GM13976 (cell line): ENCODE data around the gene FOXN3.
"Not testable (repeated sequence)": the region's sequence is repeated elsewhere in the genome, so short reads cannot be mapped to it uniquely, and the experiment has no call there.

ENCODE experiments used
- DNase-seq: peaks from one replicate; pipeline ENCODE4 v3.0.0; 2012; ENCODE audit warnings: low spot score
- in situ Hi-C: fragments of 300-500 bp; cut with MboI; formaldehyde crosslinking; loops from one replicate; pipeline ENCODE4 v1.12.0; 2022; ENCODE audit warnings: low sequenced_read_pairs, mixed read lengths, inconsistent platforms; ENCODE audit not compliant: unreplicated experiment
- TF ChIP-seq, protein P1 (sequence below): IDR thresholded peaks from 2 replicates; pipeline ENCODE4 v1.5.1; 2012; ENCODE audit warnings: borderline replicate concordance, mild to moderate bottlenecking; ENCODE audit not compliant: insufficient read depth; ENCODE audit errors: extremely low read depth, missing control alignments, control extremely low read depth

Gene FOXN3

DNA sequence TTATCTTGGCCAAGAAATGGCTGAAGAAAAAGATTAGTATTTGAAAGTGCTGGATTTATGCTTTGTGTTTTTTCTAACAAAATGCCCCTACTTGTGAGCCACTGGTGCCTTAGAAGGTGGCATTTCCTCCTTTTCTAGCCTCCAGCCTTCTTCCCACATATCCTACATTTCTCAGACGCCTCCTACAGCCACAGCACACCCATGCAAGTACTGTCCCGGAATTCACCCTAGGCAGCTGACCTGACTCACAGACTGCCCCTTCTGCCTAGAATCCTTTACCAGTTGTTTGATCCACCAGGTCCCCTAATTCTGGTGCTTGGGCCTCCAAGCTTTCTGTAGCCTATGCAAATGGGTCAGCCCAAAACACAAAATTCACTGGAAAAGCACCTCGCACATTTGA, 166.0 kb downstream of the FOXN3 start:
- TF ChIP-seq, protein P1, sequence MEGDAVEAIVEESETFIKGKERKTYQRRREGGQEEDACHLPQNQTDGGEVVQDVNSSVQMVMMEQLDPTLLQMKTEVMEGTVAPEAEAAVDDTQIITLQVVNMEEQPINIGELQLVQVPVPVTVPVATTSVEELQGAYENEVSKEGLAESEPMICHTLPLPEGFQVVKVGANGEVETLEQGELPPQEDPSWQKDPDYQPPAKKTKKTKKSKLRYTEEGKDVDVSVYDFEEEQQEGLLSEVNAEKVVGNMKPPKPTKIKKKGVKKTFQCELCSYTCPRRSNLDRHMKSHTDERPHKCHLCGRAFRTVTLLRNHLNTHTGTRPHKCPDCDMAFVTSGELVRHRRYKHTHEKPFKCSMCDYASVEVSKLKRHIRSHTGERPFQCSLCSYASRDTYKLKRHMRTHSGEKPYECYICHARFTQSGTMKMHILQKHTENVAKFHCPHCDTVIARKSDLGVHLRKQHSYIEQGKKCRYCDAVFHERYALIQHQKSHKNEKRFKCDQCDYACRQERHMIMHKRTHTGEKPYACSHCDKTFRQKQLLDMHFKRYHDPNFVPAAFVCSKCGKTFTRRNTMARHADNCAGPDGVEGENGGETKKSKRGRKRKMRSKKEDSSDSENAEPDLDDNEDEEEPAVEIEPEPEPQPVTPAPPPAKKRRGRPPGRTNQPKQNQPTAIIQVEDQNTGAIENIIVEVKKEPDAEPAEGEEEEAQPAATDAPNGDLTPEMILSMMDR, result no peak
- in situ Hi-C loops, result no loop called here
- no peak for DNase-seq

GRCh38 chr14:89250655-89250975, 166.4 kb downstream of the FOXN3 start:
- in situ Hi-C loops, DNase-seq: not testable (repeated sequence)

DNA sequence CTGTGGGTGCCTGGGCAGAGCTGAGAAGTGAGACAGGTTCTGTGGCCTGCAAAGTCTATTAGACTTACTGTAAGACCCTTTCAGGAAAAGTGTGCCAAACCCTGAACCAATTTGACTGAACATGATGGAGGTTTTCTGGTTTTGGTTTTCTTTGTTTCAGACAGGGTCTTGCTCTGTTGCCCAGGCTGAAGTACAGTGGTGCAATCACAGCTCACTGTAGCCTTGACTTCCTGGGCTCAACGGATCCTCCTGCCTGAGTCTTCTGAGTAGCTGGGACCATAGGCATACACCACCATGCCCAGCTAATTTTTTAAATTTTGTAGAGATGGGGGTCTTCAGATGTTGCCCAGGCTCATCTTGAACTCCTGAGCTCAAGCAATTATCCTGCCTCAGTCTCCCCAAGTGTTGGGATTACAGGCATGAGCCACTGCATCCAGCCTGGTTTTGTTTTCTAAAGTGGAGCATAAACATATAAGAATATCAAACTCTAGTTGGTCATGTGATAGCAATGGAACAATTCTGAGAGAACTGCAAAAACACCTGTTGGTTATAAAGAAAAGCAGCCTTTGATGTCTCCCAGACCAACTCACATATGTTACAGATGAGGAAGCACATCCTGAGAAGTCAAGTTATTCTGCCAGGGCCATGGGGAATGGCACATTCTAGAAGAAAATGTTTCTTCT, 166.9 kb downstream of the FOXN3 start:
- TF ChIP-seq, protein P1, result no peak
- in situ Hi-C loops, result no loop called here
- no peak for DNase-seq

DNA sequence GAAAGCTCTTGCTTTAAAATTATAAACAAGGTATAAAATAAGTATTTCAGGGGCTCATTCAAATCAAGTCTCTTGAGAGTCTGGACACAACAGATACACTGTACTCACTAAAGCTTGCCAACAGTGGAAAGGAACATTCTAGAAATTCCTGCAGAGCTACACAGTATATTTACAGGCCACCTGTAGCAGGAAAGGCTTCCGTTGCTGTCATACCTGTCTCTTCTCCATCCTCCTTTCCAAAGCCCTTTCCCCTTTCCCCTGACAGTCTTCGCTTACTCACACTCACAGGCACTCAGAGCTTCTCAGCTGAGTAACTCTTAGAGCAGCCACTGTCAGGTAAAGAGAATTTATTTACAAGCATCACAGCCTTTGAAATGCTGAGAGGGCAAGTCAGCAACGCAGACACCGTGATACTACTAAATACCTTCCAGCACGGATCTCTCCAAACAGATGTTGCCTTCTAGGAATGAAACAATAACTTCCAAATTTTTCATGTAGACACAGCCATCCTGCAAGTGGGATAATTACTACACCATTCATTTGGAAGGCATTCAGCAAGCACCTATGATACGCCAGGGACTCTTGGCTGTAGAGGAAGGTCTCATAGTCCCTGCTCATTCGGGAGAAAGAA, 167.9 kb downstream of the FOXN3 start:
- TF ChIP-seq, protein P1, result no peak
- DNase-seq, result no peak
- in situ Hi-C loops, result no loop called here

GRCh38 chr14:89248411-89249064, 168.5 kb downstream of the FOXN3 start:
- no peak for DNase-seq
- TF ChIP-seq, protein P1, result no peak
- in situ Hi-C loops, result no loop called here

DNA sequence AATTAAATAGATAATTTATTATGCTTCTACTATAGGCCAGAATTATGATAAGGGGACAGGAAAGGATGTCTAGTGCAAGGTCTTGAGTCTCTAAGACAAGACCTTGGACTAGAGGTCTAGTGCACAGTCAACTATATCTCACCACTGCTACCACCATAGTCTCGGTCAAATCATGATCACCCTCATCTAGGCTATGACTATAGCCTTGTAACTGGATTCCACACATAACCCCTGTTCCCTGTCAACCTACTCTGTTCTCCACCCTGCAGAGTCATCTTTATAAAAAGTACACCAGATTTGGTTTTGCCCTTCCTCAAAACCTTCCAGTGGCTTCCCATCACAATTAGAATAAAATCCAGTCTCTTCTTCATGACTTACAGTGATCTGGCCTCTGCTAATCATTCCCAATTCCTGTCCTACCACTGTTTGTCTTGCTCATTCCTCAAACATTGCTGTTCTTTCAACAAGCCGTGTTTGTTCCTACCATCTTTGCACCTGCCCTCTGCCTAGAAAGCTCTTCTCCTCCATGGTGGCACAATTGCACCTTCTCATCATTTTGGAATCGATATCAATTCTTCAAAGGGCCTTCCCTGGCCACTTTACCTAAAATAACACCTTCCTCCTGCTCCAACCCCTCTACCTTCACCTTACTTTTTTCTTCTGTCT, 169.4 kb downstream of the FOXN3 start:
- TF ChIP-seq, protein P1, result no peak
- DNase-seq, result no peak
- in situ Hi-C loops, result no loop called here

DNA sequence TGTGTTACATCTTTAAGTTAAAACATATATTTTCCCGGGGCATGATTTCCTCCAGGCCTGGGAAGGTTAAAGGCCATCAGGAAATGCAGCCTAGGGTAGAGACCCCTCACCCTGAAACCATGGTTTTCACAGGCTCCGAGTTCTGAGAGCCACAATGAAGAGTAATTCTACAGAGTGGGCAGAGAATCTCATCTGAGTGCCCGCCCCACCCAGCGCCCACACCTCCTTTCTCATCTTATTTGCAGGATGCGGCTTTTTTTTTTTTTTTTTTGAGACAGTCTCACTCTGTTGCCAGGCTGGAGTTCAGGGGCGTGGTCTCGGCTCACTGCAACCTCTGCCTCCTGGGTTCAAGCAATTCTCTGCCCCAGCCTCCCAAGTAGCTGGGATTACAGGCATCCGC, 170.7 kb downstream of the FOXN3 start:
- TF ChIP-seq, protein P1, result no peak
- in situ Hi-C loops, result no loop called here
- no peak for DNase-seq
